ENCODE measurements around the gene LDLRAD4.

LDLRAD4 gene

GRCh38 chr18:13389491-13390131, 171.1 kb downstream of the LDLRAD4 start:
- no peak for DNase-seq (ENCODE audit: low read depth)
- no peak overlapping the region for H3K4me3 ChIP-seq (ENCODE audit: low read depth, low read length)
- TF ChIP-seq CTCF (conservative IDR thresholded peaks at IDR 0.05; ENCODE audit: low read depth, low read length) = no peak

- H3K4me3 ChIP-seq (ENCODE audit: low read depth, low read length) = no peak overlapping the region
- TF ChIP-seq CTCF (conservative IDR thresholded peaks at IDR 0.05; ENCODE audit: low read depth, low read length) = no peak
- DNase-seq (ENCODE audit: low read depth) = no peak
These were observed 171.6 kb downstream of the LDLRAD4 start for GRCh38 chr18:13390196-13390595.

GRCh38 chr18:13390711-13391110, 172.2 kb downstream of the LDLRAD4 start:
- no peak overlapping the region for H3K4me3 ChIP-seq (ENCODE audit: low read depth, low read length)
- DNase-seq (ENCODE audit: low read depth) = no peak
- TF ChIP-seq CTCF (conservative IDR thresholded peaks at IDR 0.05; ENCODE audit: low read depth, low read length) = no peak

- no peak overlapping the region for H3K4me3 ChIP-seq (ENCODE audit: low read depth, low read length)
- TF ChIP-seq CTCF (conservative IDR thresholded peaks at IDR 0.05; ENCODE audit: low read depth, low read length) = no peak
- DNase-seq (ENCODE audit: low read depth) = no peak
These were observed 173.6 kb downstream of the LDLRAD4 start for GRCh38 chr18:13392029-13392750.

GRCh38 chr18:13392899-13393298, 174.3 kb downstream of the LDLRAD4 start:
- DNase-seq (ENCODE audit: low read depth) = no peak
- H3K4me3 ChIP-seq (ENCODE audit: low read depth, low read length) = no peak overlapping the region
- TF ChIP-seq CTCF (conservative IDR thresholded peaks at IDR 0.05; ENCODE audit: low read depth, low read length) = no peak

GRCh38 chr18:13393338-13393737, 174.8 kb downstream of the LDLRAD4 start:
- no peak overlapping the region for H3K4me3 ChIP-seq (ENCODE audit: low read depth, low read length)
- DNase-seq (ENCODE audit: low read depth) = no peak
- TF ChIP-seq CTCF (conservative IDR thresholded peaks at IDR 0.05; ENCODE audit: low read depth, low read length) = no peak

- no peak for DNase-seq (ENCODE audit: low read depth)
- H3K4me3 ChIP-seq (ENCODE audit: low read depth, low read length) = no peak overlapping the region
- TF ChIP-seq CTCF (conservative IDR thresholded peaks at IDR 0.05; ENCODE audit: low read depth, low read length) = no peak
These were observed 176.2 kb downstream of the LDLRAD4 start for GRCh38 chr18:13394801-13395200.
